Liver (tissue), 3 donors: ENCODE results near the gene CAPN1.

ENCODE experiments used
- ATF3 ChIP-seq: IDR thresholded peaks from 2 replicates; pipeline ENCODE4 v1.6.1; 2016; ENCODE audit warnings: antibody characterized with exemption
- JUND ChIP-seq, 2 donors: IDR thresholded peaks; 2 replicates each; pipeline ENCODE4 v1.6.1; 2016; ENCODE audit warnings: antibody characterized with exemption in 2 of 2
- REST ChIP-seq: IDR thresholded peaks from 2 replicates; pipeline ENCODE4 v1.6.1; 2016; ENCODE audit warnings: antibody characterized with exemption, mild to moderate bottlenecking
- TAF1 ChIP-seq: conservative IDR thresholded peaks from 2 replicates; pipeline ENCODE4 v1.6.1; 2016; ENCODE audit warnings: antibody characterized with exemption, mild to moderate bottlenecking
- YY1 ChIP-seq: IDR thresholded peaks from 2 replicates; pipeline ENCODE4 v1.6.1; 2016; ENCODE audit warnings: antibody characterized with exemption, mild to moderate bottlenecking
- TF ChIP-seq, protein P1 (sequence below): fragments of 150-350 bp; IDR thresholded peaks from 2 replicates; pipeline ENCODE4 v1.5.1; 2017; ENCODE audit warnings: improper control_type of control experiment, low read depth, low read length; ENCODE audit not compliant: missing input control
- TF ChIP-seq, protein P2 (sequence below): IDR thresholded peaks from 2 replicates; pipeline ENCODE4 v1.6.1; 2016; ENCODE audit warnings: antibody characterized with exemption
- donor health status: healthy.
- donor health status: healthy.

DNA sequence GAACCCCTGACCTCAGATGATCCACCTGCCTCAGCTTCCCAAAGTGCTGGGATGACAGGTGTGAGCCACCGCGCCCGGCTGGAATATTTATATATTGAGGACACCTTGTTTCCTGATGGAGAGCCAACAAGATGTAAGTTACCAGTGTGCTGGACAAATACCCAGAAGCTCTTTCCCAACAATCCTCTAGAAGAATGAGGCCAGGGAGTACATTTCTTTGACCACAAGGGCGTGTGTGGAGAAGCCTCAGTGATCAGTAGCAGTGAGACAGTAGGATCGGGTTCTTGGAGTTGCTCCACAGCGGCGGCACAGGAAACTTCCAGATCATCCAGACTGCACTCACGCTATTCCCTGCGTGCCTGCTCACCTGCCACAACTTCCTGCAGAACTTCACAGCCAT is 69.7 kb downstream of the CAPN1 start:
- TF ChIP-seq, protein P1, sequence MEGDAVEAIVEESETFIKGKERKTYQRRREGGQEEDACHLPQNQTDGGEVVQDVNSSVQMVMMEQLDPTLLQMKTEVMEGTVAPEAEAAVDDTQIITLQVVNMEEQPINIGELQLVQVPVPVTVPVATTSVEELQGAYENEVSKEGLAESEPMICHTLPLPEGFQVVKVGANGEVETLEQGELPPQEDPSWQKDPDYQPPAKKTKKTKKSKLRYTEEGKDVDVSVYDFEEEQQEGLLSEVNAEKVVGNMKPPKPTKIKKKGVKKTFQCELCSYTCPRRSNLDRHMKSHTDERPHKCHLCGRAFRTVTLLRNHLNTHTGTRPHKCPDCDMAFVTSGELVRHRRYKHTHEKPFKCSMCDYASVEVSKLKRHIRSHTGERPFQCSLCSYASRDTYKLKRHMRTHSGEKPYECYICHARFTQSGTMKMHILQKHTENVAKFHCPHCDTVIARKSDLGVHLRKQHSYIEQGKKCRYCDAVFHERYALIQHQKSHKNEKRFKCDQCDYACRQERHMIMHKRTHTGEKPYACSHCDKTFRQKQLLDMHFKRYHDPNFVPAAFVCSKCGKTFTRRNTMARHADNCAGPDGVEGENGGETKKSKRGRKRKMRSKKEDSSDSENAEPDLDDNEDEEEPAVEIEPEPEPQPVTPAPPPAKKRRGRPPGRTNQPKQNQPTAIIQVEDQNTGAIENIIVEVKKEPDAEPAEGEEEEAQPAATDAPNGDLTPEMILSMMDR: no peak
- no peak for TF ChIP-seq YY1
- TF ChIP-seq ATF3: no peak
- TF ChIP-seq REST: no peak
- TF ChIP-seq TAF1: no peak
- TF ChIP-seq, protein P2, sequence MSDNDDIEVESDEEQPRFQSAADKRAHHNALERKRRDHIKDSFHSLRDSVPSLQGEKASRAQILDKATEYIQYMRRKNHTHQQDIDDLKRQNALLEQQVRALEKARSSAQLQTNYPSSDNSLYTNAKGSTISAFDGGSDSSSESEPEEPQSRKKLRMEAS: no peak
- no peak for TF ChIP-seq JUND (IDR thresholded peaks at IDR 0.05)
